AG09319 (cell line): ENCODE measurements around the gene PRICKLE2.
"Not testable (repeated sequence)": the region's sequence is repeated elsewhere in the genome, so short reads cannot be mapped to it uniquely, and the experiment has no call there.

Experiments used
- DNase-seq: peaks from one replicate; pipeline ENCODE4 v3.0.0-alpha.2; 2010; ENCODE audit warnings: low read depth; ENCODE audit errors: extremely low read depth
- CTCF ChIP-seq: IDR thresholded peaks from 2 replicates; pipeline ENCODE4 v1.5.1; 2011; ENCODE audit warnings: low read depth, mild to moderate bottlenecking, inconsistent platforms, low read length, moderate library complexity

Gene PRICKLE2

GRCh38 chr3:64095802-64096201 is 129.5 kb downstream of the PRICKLE2 start:
- TF ChIP-seq CTCF: no peak
- DNase-seq: no peak

GRCh38 chr3:64094713-64095079 is 130.6 kb downstream of the PRICKLE2 start:
- TF ChIP-seq CTCF: no peak

GRCh38 chr3:64093825-64094712 is 131.2 kb downstream of the PRICKLE2 start:
- DNase-seq: no peak
- TF ChIP-seq CTCF: no peak

More at GRCh38 chr3:64094713-64095079, 130.6 kb downstream of the PRICKLE2 start:
- DNase-seq: no peak

GRCh38 chr3:64093211-64093610 is 132.1 kb downstream of the PRICKLE2 start:
- TF ChIP-seq CTCF: no peak
- no peak for DNase-seq

GRCh38 chr3:64091501-64091900 is 133.8 kb downstream of the PRICKLE2 start:
- TF ChIP-seq CTCF: no peak
- DNase-seq: no peak

GRCh38 chr3:64089386-64089785 is 135.9 kb downstream of the PRICKLE2 start:
- DNase-seq: not testable (repeated sequence)

GRCh38 chr3:64088408-64089205 is 136.7 kb downstream of the PRICKLE2 start:
- no peak for TF ChIP-seq CTCF
- no peak for DNase-seq
